Suppressor macrophage (primary cell): ENCODE data around the gene B4GALT5.
"Not testable (repeated sequence)": the region's sequence is repeated elsewhere in the genome, so short reads cannot be mapped to it uniquely, and the experiment has no call there.

Source experiments
- DNase-seq, 4 experiments: peaks; one replicate each; pipeline ENCODE4 v3.0.0-alpha.2; 2020 to 2022

B4GALT5 gene

DNA sequence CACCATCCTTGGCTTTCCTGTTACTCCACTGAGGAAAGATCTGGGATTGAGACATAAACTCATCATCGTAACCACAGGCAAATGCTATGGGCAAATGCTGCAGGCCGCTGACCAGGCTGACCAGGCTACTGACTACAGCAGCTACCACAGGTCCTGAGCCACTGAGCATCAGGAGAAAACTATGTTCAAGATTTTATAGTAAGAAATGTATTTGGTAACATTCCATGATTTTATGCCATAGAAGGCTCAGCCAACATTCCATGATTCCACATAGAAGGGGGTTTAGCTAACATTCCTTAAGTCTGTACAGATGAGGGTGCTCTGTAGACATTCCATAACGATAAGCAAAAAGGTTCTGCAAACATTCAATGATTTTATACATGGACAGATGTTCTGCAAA lies 16.1 kb upstream of the B4GALT5 start:
- no peak for DNase-seq

DNA sequence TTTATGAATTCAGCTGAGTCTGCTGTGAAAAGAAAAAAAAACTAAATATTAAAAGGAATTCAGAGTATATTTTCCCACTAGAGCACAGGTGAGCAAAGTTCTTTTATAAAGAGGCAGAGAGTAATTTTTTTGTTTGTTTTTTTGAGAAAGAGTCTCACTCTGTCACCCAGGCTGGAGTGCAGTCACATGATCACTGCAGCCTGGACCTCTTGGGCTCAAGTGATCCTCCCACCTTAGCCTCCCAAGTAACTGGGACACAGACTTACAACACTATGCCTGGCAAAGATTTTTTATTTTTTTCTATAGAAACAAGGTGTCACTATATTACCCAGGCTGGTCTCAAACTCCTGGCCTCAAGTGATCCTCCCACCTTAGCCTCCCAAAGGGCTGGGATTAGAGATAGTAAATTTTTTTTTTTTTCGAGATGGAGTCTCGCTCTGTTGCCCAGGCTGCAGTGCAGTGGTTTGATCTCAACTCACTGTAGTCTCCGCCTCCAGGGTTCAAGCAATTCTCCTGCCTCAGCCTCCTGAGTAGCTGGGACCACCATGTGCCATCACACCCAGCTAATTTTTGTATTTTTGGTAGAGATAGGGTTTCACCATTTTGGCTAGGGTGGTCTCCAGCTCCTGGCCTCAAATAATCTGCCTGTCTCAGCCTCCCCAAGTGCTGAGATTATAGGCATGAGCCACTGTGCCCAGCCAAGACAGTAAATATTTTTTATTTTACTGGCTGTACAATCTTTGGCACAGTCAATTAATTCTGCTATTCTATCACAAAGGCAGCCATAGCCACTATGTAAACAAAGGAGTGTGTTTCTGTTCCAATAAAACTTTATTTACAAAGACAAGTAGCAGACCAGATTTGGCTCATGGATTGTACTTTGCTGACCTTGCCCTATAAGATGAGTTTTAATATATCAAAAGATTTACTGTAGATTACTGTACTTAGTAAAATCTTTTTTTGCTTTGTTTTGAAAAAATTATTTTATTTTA lies 14.5 kb upstream of the B4GALT5 start:
- DNase-seq, result no peak

- DNase-seq, result peak; percentile 40 to 86 (median 64)
Measured at GRCh38 chr20:49727478-49727877, 13.8 kb upstream of the B4GALT5 start.

DNA sequence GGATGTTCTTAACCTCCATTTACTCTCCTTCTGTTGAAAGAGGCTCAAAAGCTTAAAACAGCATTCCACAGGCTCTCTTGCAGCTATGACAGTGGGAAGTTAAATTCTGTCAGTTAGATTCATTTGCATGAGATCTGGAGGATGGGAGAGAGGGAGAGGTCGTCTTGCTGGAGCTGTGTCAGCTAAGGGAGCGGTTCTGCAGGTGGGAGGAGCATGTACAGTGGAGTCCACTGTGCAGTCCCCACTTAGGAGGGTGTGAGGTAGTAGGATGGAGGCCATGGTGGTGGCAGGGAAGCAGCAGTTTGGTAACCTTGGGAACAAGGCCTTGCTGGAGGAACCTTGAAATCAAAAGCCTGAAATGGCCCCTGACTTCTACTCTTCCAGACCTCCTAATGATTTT lies 12.0 kb upstream of the B4GALT5 start:
- DNase-seq, result peak in 2 of 4 experiments; percentile 23 to 32

DNA sequence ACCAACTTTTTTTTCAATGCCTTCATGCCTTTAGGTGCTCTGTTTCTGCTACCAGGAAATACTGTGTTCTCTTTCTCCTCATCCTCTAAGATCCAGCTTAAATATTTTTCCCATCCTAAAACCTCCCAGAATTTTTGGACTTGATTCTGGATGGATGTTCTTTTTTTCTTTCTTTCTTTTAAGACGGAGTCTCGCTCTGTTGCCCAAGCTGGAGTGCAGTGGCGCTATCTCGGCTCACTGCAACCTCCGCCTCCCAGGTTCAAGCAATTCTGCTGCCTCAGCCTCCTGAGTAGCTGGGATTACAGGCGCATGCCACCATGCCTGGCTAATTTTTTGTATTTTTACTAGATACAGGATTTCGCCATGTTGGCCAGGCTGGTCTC lies 11.5 kb upstream of the B4GALT5 start:
- DNase-seq, result not testable (repeated sequence)

DNA sequence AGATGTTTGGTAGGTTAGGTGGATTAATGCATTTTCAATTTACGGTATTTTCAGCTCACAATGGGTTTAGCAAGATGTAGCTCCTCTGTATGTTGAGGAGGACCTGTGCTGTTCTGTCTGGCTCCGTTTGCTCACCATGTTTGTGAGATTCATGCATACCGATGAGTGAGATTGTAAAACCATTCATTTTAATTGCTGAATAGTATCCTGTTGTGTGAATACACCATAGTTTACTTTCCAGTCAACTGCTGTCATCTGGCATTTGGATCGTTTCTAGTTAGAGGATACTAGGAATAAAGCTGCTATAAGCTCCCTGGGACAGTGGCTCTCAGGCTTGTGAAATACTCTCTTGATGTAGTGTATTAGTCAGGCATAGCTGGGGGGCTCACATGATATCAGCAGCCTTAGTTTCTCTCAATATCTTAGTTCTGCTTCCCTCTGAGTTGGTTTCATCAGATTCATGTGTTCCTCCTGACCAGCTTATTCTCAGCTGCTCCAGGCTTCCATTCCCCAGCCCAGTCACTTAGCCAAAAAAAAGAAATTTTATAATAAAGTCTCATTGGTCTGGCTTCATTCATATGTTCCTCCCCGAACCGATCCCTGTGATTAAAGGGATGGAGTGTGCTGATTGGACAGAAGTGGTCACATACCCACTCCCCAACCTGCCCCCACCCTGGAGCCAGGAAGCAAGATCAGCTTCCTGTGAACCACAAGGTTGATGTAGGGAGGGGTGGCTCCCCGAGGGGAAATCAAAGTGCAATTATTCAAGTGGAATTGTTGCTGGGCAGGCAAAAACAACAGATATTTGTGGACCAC lies 10.9 kb upstream of the B4GALT5 start:
- DNase-seq, result peak; percentile 78 to 92 (median 86)

DNA sequence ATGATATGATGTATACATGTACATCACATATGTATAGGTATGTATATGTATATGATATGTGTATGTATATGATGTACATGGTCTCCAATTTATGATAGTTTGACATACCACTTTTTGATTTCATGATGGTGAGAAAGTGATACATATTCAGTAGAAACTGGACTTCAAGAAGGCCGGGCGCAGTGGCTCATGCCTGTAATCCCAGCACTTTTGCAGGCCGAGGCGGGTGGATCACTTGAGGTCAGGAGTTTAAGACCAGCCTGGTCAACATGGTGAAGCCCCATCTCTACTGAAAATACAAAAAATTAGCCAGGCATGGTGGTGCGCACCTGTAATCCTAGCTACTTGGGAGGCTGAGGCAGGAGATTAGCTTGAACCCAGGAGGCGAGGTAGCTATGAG lies 10.1 kb upstream of the B4GALT5 start:
- DNase-seq, result not testable (repeated sequence)

- DNase-seq, result not testable (repeated sequence)
Measured at GRCh38 chr20:49721326-49721725, 7.6 kb upstream of the B4GALT5 start.

GRCh38 chr20:49715466-49715865 lies 1.8 kb upstream of the B4GALT5 start:
- DNase-seq, result no peak

GRCh38 chr20:49712996-49713752 lies 504 bp downstream of the B4GALT5 start:
- peak; percentile 44 to 58 (median 54) for DNase-seq

DNA sequence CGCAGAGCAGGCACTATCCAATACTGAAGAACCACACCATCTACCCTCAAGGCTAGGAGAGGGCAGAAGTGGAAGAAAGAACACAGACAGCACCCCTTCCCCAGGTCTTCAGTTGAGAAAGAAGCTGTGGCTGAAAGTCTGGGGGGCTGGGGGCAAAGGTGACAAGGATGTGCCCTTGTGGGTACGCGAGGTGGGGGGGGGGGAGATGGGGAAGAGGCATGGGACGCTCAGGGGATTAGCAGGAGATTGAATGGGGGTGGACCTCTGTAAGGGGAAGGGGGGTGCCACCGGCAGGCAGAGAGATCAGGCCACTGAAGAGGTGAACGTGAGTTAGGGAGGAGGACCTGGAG lies 1.1 kb downstream of the B4GALT5 start:
- peak in 3 of 4 experiments; percentile 31 to 46 (median 44) for DNase-seq

- no peak for DNase-seq
Measured at GRCh38 chr20:49712118-49712517, 1.6 kb downstream of the B4GALT5 start.

DNA sequence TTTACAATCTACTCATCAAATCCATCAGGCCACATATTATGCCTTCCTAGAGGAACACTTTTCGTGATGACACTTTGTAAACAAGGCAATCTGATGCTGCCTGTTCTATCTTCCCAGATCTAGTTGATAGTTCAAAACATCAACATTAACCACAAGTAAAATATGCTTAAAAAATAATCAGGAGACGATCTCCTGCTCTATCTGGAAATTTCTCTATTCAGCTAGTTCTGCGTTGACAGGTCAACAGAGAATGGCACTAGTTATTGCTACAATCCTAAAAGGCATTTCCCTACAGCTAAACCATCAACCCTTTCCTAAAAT lies 2.1 kb downstream of the B4GALT5 start:
- DNase-seq, result no peak

DNA sequence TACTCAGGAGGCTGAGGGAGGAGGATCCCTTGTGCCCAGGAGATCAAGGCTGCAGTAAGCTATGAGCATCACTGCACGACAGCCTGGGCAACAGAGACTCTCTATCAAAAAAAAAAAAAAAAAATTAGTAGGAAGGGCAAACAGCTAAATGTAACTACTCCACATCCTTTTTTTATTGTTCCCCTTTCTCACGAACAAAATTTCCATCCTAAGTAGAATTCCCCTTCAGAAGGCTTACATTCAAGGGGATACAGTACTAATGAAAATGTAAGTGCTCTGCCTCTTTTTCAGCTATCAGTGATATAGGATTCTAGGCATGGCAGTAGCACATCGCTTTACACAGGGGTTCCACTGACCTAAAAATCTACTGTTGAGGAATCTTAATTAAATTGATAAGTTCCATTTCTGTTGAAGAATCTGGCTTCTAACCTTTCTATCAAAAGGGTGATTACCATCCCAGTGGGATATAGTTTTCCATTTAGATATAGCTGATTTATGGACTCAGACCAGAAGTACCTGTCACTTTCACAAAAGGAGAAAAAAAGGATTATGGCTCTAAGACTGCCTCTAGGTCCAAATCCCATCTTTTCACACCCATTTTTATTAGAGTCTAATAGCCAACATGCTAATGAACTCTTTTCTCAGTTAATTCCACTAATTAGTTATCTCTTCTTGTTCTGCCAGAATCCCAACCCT lies 2.6 kb downstream of the B4GALT5 start:
- peak in 2 of 4 experiments; percentile 63 to 70 for DNase-seq

GRCh38 chr20:49707118-49707517 lies 6.6 kb downstream of the B4GALT5 start:
- DNase-seq, result no peak

DNA sequence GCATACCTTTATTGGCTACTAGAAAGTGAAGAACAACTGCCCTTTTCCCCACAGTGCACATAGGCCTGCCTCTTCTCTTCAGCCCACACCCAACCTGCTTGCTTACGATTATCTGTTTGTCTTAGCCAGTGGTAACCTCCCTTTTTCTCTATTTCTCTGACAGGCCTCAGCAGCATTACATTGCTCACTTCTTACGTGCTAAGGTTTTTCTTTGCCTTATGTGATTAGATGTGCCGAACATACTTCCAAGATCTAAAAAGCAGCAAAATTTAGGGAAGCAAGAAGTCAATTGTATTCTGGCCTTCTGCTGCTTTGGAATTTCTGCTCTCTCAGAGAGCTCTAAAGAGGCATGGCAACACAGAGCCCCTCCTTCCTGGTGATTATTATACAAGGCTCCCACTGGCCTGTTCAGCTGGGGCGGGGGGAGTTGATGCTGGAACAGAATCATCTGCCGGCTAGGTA lies 7.0 kb downstream of the B4GALT5 start:
- no peak for DNase-seq

DNA sequence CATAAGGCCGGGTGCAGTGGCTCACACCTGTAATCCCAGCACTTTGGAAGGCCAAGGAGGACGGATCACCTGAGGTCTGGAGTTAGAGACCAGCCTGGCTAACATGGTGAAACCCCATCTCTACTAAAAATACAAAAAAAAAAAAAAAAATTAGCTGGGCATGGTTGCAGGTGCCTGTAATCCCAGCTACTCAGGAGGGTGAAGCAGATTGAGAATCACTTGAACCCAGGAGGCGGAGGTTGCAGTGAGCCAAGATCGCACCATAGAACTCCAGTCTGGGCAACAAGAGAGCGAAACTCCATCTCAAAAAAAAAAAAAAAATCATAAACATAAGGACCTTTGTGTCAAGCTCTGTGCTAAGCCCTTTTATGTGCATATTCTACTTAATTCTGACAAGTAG lies 7.8 kb downstream of the B4GALT5 start:
- not testable (repeated sequence) for DNase-seq

DNA sequence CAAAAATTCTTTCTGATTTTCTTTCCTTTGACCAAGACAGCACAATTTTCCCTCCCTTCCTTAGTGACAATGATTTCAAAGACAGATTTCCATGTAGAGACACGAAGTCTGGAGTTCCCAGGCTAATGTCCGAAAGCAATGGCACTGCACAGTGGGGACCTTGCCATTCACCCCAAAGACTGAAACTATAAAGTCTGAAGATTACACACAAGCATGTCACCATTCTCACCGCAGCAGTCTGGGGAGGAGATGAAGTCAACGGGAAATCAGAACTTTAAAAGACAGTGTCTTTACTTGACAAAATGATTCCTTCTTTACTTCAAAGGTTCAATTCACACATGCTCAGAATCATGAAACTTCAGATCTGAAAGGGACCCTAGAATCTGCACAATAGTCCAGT lies 8.3 kb downstream of the B4GALT5 start:
- no peak for DNase-seq

DNA sequence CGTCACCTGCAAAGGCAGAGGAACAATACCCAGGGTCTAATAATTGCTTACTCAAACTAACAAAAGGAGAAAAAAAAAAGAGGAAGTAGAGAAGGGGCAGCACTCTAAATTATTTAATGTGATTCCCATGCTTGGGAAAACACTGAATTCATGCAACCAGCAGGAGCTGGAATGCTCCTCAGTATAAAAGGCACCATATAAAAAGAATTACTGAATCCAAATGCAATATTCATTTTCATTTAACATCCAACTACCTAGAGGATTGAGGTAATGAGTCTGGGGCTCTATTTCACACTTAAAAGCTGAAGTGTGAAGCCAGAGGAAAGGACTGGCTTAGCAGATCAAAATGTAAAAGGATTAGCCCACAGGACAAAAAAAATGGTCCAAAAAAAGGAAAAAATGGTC lies 8.7 kb downstream of the B4GALT5 start:
- no peak for DNase-seq

GRCh38 chr20:49701916-49702315 lies 11.8 kb downstream of the B4GALT5 start:
- no peak for DNase-seq

DNA sequence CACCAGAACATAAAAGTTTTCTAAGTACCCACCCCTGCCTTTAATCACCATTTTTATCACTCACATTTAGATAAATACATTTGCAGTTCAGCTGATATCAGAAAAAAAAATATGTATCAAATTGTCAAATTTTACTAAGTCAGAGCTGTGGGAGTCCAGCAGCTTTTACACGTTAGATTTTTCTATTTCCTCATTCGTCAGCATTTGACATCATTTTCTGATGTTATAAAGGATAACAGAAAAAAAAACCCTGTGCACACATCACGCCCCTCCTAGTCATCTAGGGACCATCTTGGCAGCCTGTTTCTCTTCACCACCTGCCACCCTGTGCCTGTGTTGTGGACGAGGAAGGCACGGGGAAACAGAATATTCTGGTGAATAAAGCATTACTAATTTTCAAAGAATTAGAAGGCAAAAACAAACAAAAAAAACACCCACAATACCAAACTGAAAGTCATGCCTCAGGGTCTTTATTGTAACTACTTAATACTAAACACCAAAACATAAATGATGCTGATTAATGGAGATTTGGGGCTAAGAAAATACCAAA lies 12.4 kb downstream of the B4GALT5 start:
- peak in 1 of 4 experiments; percentile 57 for DNase-seq
